Mesodermal cell (in vitro differentiated cells): ENCODE results near the gene ITPR2.

ENCODE experiments used
- H3K27ac ChIP-seq: 2 replicates; pipeline ENCODE4 v1.7.0; 2013; ENCODE audit warnings: mild to moderate bottlenecking, low read depth, low read length, moderate library complexity; ENCODE audit not compliant: severe bottlenecking
- H3K36me3 ChIP-seq: 2 replicates; pipeline ENCODE4 v1.7.1; 2013; ENCODE audit warnings: mild to moderate bottlenecking, low read length, moderate library complexity; ENCODE audit not compliant: control insufficient read depth, insufficient read depth
- H3K4me1 ChIP-seq: one replicate; pipeline ENCODE4 v1.7.1; 2013; ENCODE audit warnings: mild to moderate bottlenecking, low read length; ENCODE audit not compliant: insufficient read depth, control insufficient read depth, poor library complexity, severe bottlenecking
- H3K4me3 ChIP-seq: 2 replicates; pipeline ENCODE4 v1.7.0; 2013; ENCODE audit warnings: low read length, control low read depth, mild to moderate bottlenecking; ENCODE audit not compliant: insufficient read depth, poor library complexity, severe bottlenecking; ENCODE audit errors: extremely low read depth
- H3K9me3 ChIP-seq: 2 replicates; pipeline ENCODE4 v1.7.1; 2013; ENCODE audit warnings: mild to moderate bottlenecking, low read length, moderate library complexity; ENCODE audit not compliant: control insufficient read depth
- WGBS, 2 experiments: methylation state at CpG; one replicate each; pipeline ENCODE4 v1.1.5; 2013; ENCODE audit warnings: missing lambda C conversion rate in 2 of 2; ENCODE audit not compliant: insufficient coverage in 2 of 2; 5-methylcytosine and 5-hydroxymethylcytosine counted together

ITPR2 gene

DNA sequence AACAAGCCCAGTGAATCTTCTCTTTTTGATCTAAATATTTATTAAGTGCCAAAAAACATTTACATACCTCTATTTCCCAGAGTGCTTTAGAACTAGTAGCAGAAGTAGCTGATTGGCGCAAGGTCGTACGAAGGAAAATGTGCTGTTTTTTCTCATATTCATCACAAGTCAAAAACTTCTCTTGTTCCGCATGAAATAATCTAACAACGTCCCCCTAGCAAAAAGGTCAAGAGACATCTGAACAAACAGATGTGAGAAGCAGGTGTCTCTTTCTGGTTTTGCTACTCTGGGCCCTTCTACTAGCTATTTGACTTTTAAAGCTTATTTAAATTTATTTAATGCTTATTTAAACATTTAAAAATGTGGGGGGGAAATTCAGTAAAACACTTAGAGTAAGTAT is 117.8 kb downstream of the ITPR2 start:
- Histone ChIP-seq H3K27ac (no peak overlapping the region), H3K36me3 (peaks cover 10% of the 10 kb centered on the region), H3K4me1 (no peaks in the 10 kb centered on the region), H3K9me3 (no peaks in the 10 kb centered on the region), H3K4me3 (no peak overlapping the region)
- 100% methylated on average over 3 of the region's 5 CpGs; no CpG with 5 or more reads in 1 of the 2 experiments for WGBS, 2 experiments

DNA sequence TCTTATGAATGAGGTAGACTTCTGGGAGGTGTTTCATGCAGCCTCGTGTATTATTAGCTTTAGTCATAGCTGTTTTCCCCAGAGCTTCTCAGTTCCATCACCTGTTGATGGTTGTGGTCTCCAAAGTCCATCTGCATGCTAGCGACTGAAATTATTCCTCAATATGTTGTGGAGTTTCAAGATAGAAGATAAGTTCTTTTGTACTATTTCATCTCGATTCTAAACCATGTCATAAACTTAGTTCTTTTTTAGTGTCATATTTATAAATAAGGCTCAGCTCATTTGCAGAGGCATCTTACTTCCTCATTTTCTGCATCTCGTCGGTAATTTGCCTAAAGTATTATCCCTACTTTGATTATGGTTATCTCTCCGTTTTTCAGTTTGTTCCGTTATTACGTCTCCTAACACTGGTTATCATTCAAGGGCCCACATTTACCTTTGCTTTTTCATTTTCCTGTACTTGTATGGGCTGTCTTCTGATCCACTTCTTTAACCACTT is 119.1 kb downstream of the ITPR2 start:
- Histone ChIP-seq H3K36me3 (peaks cover 10% of the 10 kb centered on the region), H3K9me3 (no peaks in the 10 kb centered on the region), H3K27ac (no peak overlapping the region), H3K4me3 (no peak overlapping the region), H3K4me1 (no peaks in the 10 kb centered on the region)
- 84 to 92% methylated on average over 5 of the region's 8 CpGs for WGBS, 2 experiments

DNA sequence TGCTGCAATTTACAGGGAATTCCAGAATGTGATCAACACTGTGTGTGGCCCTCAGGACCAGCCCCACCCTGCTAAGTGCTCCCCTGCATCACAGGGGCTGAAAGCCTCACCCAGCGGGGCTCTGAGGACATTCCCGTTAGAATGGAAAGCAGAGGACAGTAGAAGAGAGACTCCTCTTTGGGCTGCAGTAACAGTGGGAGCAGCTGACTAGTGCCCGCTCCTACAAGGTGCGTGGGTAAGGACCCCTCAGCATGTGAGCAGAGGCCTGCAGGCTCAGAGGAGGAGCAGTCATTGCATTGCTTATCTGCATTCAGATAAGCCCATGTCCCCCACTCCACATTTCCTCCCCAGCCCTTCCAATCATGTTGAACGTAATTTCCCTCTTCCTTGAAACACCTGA is 120.1 kb downstream of the ITPR2 start:
- Histone ChIP-seq H3K4me3 (no peak overlapping the region), H3K27ac (no peak overlapping the region), H3K36me3 (peaks cover 10% of the 10 kb centered on the region), H3K9me3 (no peaks in the 10 kb centered on the region), H3K4me1 (no peaks in the 10 kb centered on the region)
- WGBS, 2 experiments, result 45 to 49% methylated on average over 3 to 5 of the region's 5 CpGs

GRCh38 chr12:26711569-26711968 is 121.4 kb downstream of the ITPR2 start:
- peaks cover 10% of the 10 kb centered on the region for H3K36me3 ChIP-seq
- 86 to 93% methylated on average over 3 of the region's 3 CpGs for WGBS, 2 experiments
- H3K27ac ChIP-seq, result no peak overlapping the region
- no peak overlapping the region for H3K4me3 ChIP-seq
- no peaks in the 10 kb centered on the region for H3K4me1 ChIP-seq
- H3K9me3 ChIP-seq, result no peaks in the 10 kb centered on the region

DNA sequence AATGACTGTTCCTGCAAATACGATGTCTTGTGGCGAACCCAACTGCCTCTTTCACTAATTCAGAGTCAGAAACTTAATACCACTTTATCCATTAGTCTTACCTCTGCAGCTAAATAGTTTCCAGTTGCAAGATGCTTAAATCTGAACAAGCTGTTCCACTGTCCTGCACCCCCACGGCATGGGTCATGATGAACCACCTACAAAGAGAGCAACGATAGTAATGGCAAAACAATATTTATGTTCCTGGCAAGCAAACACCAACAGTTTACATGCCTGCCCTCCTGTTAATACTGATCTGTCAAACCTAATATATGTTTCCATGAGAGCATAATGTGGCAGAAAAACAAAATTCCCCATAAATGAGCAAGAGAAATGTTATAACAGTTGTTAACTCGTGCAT is 121.9 kb downstream of the ITPR2 start:
- no peak overlapping the region for H3K4me3 ChIP-seq
- 91 to 97% methylated on average over 4 to 5 of the region's 5 CpGs for WGBS, 2 experiments
- H3K36me3 ChIP-seq, result peaks cover 10% of the 10 kb centered on the region
- H3K4me1 ChIP-seq, result no peaks in the 10 kb centered on the region
- H3K9me3 ChIP-seq, result no peaks in the 10 kb centered on the region
- no peak overlapping the region for H3K27ac ChIP-seq

GRCh38 chr12:26705851-26706250 is 127.1 kb downstream of the ITPR2 start:
- no peak overlapping the region for H3K27ac ChIP-seq
- H3K4me3 ChIP-seq, result no peak overlapping the region
- peaks cover 5% of the 10 kb centered on the region for H3K4me1 ChIP-seq
- WGBS, 2 experiments, result no CpG with 5 or more reads among the region's 2 CpGs
- H3K9me3 ChIP-seq, result no peaks in the 10 kb centered on the region
- no peaks in the 10 kb centered on the region for H3K36me3 ChIP-seq

- H3K9me3 ChIP-seq, result no peaks in the 10 kb centered on the region
- peaks cover 5% of the 10 kb centered on the region for H3K4me1 ChIP-seq
- 63 to 100% methylated on average over 1 to 2 of the region's 2 CpGs for WGBS, 2 experiments
- no peak overlapping the region for H3K4me3 ChIP-seq
- H3K27ac ChIP-seq, result no peak overlapping the region
- H3K36me3 ChIP-seq, result no peaks in the 10 kb centered on the region
Measured at GRCh38 chr12:26704684-26705460, 128.1 kb downstream of the ITPR2 start.

- Histone ChIP-seq H3K36me3 (no peaks in the 10 kb centered on the region), H3K4me1 (peaks cover 5% of the 10 kb centered on the region), H3K9me3 (no peaks in the 10 kb centered on the region), H3K4me3 (no peak overlapping the region), H3K27ac (no peak overlapping the region)
- no CpG with 5 or more reads among the region's 1 CpG for WGBS, 2 experiments
Measured at GRCh38 chr12:26704214-26704613, 128.8 kb downstream of the ITPR2 start.

DNA sequence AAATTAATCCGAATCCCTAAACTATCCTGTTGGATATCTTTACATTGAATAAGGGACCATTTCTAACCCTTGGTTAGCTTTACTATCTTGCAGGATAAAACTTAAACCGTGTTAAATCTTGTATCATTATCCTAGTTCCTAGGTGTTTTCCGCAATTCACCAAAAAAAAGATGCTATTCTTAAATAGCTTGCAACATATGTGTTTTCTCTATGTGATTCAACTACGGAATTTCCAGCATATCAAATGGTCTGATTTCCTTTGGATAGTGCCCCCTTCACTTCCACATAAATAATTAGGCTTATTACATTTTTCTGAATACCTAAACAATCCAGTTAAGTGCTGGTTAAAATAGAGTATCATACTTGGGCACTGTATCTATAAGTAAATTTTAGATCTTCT is 130.3 kb downstream of the ITPR2 start:
- Histone ChIP-seq H3K27ac (no peak overlapping the region), H3K4me3 (no peak overlapping the region)
- WGBS, 2 experiments, result 100% methylated on average over 1 to 4 of the region's 4 CpGs

DNA sequence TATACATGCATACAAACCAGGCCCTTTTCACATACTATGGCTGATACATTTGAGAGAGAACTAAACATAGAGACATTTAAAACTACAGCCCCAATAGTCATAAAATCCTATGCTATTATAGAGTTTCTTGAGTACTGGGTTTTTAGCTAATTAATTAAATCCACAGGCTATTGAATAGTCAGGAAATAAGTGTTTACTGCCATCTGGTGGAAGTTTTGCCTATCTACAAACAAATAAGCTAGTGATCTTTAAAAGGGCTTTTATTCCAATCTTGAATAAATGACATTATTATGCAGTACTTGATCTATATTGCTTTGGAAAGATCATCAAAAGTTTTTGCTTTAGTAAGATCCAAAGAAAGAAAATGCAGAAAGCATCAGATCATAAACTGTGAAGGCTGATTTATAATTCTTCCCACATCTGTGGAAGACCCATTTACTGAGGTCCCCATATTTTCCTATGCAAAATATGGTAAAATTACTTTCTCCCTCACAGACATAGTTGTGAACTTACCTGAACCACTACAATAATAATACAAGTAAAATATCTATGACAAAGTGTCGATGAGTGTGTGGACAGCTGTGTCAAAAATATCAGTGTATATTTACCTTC is 131.3 kb downstream of the ITPR2 start:
- no peak overlapping the region for H3K27ac ChIP-seq
- WGBS, 2 experiments, result no CpG with 5 or more reads among the region's 1 CpG
- no peaks in the 10 kb centered on the region for H3K9me3 ChIP-seq
- no peak overlapping the region for H3K4me3 ChIP-seq
- H3K36me3 ChIP-seq, result no peaks in the 10 kb centered on the region
- H3K4me1 ChIP-seq, result peaks cover 10% of the 10 kb centered on the region

More for the DNA sequence above, 130.3 kb downstream of the ITPR2 start:
- Histone ChIP-seq H3K4me1 (peaks cover 5% of the 10 kb centered on the region), H3K9me3 (no peaks in the 10 kb centered on the region), H3K36me3 (no peaks in the 10 kb centered on the region)

DNA sequence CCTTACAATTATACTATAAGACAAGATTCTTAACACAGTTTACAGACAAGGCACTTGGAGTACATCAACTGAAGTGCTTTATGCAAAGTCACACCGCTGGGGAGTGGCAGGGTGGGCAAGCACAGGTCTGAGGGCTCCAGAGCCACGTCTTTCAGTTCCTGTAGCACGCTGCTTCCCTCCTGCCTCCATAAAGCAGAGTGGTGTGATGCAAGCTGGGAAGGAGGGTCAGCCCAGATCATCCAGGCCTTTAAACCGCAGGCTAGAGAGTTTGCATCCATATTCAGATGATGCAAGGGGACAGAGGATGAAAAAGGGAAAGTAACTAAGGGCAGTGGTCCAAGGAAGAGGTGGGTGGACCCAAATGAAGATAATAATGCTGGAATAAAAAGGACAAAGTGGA is 132.6 kb downstream of the ITPR2 start:
- H3K4me1 ChIP-seq, result peaks cover 16% of the 10 kb centered on the region
- no peak overlapping the region for H3K4me3 ChIP-seq
- WGBS, 2 experiments, result 71 to 76% methylated on average over 3 of the region's 4 CpGs
- no peaks in the 10 kb centered on the region for H3K36me3 ChIP-seq
- no peak overlapping the region for H3K27ac ChIP-seq
- no peaks in the 10 kb centered on the region for H3K9me3 ChIP-seq
